Measurements from ENCODE around the gene ARHGAP19.
A peak's percentile ranks its signal among the peaks of the same experiment; 100 is the strongest.

The ARHGAP19 gene, protein sequence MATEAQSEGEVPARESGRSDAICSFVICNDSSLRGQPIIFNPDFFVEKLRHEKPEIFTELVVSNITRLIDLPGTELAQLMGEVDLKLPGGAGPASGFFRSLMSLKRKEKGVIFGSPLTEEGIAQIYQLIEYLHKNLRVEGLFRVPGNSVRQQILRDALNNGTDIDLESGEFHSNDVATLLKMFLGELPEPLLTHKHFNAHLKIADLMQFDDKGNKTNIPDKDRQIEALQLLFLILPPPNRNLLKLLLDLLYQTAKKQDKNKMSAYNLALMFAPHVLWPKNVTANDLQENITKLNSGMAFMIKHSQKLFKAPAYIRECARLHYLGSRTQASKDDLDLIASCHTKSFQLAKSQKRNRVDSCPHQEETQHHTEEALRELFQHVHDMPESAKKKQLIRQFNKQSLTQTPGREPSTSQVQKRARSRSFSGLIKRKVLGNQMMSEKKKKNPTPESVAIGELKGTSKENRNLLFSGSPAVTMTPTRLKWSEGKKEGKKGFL

DNA sequence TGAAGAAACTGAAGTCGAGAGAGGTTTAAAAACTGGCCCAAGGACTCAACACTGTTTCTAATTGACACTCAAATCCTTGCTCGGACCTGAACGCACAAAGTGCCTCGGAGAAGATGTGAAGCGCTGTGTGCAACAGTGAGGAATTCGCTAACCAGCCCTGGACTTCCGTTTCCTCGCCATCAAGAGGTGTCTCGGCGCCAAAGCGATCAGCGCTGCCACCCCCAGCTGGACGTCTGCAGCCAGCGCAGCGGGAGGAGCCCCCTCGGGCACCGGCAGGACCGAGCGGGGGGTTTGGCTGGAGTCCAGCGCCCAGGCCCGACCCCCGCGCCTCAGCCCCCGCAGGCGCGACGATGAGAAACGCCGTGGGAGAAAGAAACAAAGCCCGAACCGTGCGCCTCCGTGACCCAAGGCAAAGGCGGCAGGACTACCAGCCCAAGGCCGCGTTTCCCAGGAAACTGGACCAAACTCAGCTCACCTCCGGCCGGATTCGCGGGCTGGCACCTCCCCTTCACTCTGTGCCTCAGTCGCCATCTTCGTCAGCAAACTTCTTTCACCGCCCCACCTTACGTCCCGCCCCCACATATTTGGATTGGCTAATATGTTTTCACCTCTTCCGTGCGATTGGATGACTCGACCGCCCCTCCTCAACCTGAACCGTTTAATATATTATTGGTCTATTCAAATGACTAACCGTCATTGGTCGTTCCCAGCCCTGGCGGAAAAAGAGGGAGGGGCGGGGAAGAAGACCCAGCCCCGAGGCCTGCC lies at the start of gene ARHGAP19:
ARHGAP19 (minus strand) TSS at position 541 of the 765 bp plus-strand sequence; CDS start at position 531, 10 bp downstream.
- peak; percentile 99 for DNase-seq

DNA sequence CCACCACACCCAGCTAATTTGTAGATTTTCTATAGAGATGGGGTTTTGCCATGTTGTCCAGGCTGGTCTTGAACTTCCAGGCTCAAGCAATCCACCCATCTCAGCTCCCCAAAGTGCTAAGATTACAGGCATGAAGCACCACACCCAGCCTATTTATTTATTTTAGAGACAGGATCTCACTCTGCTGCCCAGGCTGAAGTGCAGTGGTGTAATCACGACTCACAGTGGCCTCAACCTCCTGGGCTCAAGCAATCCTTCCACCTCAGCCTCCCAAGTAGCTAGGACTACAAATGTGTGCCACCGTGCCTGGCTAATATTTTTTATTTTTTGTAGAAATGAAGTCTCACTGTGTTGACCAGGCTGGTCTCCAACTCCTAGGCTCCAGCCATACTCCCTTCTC lies 49.0 kb upstream of the ARHGAP19 start:
- DNase-seq = no peak

DNA sequence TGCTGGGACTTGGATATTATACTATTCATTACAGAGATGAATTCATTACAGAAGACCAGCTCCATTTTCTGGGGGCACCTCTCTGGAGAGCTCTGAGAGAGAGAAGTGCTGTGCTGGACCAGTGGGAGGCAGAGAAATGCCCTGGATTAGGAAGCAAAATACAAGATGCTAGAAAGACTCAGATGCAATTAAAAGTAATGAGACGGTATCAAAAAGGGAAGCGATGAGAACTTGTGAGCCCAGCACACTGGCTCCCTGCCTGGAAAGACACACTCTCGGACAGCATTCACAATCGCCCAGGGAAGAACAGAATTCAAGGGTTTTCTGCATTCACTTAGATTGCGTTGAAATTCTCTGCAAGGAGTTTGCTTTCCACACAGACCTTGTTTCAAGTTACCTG lies 45.6 kb upstream of the ARHGAP19 start:
- no peak for DNase-seq

DNA sequence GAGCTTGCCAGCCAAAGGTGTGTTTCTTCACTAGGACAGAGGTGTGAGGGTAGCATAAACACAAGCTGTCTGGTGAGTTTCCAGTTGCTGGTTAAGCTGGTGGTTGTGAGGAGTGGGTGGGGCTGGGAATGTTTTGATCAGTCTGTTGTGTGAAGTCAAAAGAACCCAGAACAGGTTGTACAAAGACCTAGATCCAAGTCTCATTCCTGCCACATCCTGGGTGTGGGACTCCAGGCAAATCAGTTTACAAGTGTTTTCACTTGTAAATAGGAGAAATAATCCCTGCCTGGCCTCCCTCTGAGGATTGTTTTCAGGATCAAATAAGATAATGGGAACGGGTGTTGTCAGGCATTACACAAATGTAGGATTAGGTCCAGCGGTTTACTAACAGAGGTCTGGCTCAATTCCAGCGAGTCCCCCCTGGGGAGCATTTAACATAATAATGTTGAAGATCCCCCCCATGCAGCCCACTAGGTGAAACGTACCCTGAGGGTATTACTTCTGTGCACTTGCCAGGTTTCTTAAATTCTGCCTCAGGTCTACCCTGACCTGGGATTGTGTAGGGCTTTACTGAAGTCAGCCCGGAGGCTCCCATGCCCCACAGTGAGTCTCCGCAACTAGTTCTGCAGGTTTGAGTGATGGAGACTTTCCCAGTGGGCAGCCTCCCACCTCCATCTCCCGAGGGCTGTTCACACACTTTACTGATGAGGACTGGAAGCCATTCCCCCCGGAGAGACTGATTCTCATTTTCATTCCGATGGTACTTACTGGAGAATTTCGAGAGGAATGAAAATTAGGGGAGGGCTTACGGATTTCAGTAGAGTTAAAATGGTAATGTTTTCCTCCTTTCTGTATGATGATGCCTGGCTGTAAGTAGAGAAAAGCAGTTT lies 44.8 kb upstream of the ARHGAP19 start:
- peak; percentile 87 for DNase-seq

DNA sequence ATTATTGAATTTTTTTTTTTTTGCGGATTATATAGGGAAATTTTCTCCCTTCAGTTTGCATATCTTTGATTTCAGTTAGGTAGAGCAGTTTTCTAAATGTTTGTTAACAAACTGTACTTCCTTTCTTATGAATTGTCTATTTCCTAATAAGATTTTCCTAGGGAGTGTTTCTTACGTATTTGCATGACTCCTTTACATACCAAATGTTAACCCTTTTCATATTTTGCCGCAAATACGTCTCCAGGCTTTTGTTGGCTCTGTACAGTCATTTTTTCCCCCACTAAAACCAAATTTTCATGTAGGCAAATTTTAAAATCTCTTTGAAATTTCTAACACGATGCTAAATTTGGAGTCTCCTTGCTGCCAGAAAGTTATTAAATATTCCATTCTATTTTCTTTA lies 44.0 kb upstream of the ARHGAP19 start:
- no peak for DNase-seq

DNA sequence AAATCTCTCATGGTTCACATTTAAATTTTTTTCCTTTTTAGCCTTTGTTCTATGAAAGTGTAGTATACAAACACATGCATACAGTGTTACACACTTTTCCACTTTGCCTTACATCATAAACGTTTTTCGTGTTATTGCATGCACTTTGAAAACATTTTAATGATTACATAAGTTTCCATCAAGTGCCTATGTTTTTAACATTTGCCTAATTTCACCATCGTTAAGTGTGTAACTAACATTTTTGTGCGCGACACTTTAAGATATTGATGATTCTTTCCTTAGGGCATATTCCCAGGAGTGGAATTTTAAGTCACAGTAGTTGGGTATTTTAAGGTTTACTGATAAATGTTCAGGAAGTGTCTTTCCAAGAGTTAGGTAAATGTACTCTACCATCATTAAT lies 43.6 kb upstream of the ARHGAP19 start:
- no peak for DNase-seq

DNA sequence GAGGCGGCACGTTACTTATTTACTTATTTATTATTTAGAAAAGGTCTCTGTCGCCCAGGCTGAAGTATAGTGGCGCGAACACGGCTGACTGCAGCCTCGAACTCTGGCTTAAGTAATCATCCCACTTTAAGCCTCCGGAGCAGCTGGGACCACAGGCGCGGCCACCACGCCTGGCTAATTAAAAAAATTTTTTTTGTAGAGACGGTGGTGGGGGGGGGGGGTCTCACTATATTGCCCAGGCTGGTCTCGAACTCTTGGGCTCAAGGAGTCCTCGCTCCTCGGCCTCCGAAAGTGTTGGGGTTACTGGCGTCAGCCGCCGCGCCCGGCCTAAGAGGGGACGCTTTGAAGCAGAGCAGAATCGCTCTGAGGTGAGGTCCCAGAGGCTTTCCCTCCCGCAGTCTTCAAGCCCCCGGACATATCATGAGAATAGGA lies 42.8 kb upstream of the ARHGAP19 start:
- DNase-seq = no peak

DNA sequence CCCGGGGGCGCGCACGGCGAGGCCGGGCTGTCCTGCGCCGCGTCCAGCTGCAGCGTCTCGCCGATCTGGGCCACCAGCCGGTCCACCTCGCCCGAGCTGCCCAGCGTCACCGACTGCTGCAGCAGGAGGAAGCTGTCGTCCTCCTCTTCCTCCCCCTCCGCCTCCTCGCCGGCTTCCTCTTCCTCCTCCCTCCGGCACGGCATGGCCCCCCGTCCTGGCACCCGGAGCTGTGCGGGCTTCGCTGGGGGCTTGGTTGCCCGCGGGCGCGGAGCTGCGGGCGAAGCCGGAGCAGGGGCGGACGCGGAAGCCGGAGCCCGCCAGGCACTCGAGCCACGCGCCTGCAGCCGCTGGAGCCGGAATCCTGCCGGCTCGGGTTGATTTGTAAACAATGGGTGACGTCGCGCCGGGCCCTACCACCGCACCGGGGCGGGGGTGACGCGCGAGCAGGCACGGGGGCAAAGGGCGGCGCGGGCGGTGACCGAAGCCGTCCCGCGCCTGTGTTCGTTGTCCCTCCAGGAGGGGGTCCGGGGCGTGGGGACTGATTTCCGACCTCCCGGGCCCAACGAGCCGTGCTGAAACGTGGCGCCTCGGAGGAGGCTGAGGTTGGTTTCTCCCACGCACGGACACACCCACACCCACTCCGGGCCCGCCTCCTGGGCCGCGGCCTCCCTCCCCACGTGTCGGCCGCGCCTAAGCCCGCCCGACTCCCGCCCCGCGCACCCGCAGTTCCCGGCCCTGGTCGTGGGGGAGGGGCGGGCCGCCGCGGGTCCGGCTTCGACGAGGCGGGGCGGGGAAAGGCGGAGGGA lies 42.1 kb upstream of the ARHGAP19 start, which contains the start of gene FRAT2:
FRAT2 (minus strand) TSS at position 360 of the 806 bp plus-strand sequence; CDS start at position 203, 157 bp downstream.
- DNase-seq = peak; percentile 86

DNA sequence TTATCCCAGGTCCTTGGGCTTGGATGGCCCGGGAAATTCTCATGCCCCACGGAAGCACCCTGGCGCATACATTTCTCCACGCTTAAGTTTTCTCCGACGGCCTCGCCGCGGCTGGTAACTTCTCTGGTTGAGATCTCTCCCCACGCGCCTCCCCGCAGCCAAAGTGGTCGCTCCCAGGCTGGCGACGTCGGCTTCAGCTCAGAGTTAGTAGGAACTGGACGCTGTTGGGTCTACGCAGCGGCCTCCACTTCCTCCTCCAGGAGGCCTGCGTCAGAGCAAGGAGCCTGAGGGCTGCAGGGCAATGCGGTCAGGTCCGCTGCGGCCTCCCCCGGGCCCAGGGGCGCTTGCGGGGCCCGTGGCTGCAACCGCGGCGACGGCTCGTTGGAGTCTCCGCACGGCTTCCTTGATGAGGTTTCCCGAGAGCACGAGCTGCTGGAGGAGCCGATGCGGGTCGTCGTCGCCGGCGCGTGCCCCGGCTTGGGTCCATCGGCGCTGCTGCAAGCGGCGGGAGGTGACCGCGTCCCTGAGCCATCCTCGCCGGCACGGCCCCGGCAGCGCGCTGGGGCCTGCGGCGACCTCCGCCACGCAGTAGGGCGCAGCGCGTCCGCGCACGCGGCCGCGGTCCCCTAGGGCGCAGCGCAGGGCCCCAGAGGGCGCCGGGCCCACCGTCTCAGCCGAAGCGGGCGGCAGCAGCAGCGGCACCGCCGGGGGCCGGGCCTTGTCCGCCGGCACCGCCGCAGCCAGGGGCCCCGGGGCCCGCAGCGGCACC lies 41.3 kb upstream of the ARHGAP19 start:
- peak; percentile 60 for DNase-seq

DNA sequence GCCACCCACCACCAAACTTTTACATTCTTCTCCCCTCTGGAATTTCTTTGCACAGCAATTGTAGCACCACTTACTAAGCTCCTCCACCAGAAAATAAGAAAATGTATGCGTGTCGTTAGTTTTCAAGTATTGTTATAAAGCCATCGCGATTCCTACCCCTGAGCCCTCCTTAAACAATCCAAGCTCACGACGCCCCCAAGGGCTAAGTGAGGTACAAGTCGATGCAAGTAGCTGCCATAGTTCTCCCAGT lies 40.8 kb upstream of the ARHGAP19 start:
- peak; percentile 60 for DNase-seq

DNA sequence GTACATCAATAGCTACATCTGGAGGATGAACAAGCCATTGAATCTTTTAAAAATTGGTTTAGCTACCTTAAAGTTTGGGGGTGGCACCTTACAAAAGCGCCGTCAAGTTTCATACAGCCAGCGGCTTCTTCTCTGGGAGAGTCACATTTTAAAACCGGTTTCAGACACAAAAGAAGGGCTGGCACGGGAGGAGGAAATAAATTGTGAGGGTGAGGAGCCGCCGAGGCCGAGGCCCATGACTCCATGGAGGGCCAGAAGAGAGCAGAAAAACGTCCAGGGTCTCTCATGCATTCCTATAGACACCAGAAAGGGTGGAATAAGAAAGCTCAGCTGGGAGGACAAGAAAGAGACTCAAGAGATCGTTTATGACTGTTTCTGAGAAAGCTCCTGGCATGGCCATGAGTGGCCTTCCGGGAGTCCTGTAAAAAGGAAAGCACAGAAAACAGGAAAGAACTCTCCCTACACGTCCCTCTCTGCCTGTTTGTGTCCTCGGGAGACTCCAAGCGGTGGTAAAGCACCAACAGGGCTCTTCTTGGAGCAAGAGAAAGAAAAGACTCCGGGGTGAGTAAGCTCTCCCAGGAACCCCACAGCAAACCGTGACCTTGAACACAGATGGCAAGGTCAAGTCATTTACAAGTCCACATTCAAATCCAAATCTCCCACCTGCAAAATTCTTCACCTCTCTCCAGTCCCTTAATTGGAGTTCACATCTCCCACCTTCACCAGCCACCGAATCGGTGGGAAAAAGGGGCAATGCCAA lies 40.3 kb upstream of the ARHGAP19 start:
- peak; percentile 37 for DNase-seq

DNA sequence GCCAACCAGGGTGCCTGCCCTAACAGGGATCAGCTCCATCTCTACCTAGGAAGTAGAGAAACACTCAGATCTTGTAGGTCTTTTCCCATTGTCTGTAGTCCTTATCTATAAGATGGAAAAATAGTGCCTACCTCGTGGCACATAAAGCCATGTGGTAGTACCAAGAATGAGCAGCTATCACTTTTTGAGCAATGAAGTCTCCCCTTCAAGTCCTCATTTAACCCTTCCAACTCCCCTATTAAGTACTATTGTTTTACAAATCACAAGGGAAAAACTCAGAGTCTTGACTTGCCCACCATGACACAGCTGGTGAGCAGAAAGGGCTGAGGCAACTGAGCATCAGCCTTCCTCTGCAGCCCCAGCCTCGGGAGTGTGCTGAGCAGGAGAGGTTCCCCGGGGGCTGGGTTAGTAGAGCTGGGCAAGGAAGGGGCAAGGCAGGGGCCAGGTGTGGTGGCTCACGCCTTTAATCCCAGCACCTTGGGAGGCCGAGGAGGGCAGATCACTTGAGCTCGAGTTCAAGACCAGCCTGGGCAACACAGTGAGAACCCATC lies 38.8 kb upstream of the ARHGAP19 start:
- no peak for DNase-seq

DNA sequence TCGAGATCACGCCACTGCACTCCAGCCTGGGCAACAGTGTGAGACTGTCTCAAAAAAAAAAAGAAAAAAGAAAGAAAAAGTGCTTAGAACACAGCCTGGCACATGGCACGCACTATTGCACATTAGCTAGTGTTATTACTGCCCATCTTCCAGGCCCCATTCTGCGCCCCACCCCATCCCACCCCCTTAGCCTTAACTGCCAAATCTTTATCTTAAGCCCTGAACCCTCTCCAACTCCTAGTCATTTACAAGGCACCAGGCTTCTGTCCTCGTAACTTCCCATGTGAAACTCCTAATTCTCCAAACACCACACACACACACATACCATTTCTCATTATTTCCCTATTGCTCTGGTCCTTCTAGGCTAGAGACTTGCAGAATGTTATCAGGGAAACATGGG lies 37.3 kb upstream of the ARHGAP19 start:
- no peak for DNase-seq

DNA sequence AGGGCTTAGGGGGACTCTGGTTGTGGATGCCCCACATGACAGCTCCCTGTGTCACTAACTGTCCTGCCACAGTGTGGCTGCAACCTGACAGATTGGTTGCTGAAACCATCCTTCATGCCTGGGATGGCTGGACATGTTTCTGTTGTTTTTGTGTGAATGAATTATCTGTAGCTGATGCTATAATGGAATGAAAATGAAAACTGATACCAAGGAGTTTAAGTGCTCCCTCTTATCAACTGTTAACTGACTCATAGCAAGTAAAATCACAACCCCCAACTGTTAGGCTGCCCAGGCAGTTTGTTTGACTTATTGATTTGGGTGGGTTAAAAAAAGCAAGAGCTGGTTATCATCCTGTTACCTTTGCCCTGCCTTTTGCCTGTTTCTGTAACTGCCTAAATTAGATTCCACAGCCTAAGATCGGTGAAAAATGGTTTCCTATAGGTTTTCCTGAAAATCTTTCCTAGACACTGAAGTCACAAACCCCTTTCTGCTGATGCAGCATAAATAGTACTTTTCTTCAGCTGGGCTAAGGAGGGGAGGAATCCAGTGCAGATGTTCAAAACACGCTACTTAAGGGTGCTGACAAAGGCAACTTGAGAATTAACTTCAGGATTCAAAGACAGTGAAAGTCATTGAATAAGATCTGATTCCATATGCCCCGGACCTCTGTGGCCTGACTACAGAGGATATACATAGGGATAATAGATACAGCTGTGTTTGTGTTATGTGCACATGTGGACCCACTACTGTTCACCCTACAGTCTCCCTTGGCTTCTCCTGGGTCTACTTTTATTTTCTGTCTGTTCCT lies 36.4 kb upstream of the ARHGAP19 start:
- DNase-seq = no peak

DNA sequence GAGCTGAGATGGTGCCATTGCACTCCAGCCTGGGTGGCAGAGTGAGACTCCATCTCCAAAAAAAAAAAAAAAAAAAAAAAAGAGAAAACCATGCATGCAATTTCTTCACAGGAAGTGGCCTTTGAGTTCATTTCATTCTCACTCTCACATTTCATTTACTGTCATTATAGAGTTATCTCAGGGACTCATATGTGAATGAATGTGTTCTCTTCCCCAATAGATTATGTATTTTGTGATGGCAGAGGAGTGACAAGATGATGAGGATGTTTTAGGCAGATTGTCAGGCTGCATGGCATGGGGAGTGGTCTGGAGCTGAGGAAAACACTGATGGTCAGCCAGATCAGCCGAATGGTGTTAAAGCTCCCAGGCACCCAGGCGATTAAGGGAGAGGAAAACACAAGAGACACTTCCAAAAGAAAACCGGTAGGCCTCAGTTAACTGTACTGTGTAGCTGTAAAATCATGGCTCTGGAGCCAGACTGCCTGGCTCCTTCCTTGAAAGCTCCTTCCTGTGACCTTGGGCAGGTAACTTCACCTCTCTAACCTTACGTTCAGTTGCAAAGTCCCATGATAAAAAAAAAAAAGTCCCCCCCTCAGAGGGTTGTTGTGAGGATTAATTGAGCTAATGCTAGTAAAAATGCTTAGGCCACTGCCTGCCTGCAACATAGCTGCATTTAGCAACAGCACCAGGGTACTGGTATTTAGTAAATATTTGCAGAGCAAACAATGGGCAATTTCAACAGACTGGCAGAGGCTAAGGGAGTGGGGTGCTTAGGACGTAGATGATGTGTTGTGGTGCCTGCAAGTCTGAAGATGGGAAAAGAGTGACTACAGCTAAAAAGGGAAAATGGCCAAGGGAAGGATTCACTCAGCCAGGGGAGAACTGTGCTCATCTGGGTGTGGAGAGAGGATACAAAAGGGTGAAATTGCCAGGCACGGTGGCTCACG lies 35.2 kb upstream of the ARHGAP19 start:
- DNase-seq = no peak

DNA sequence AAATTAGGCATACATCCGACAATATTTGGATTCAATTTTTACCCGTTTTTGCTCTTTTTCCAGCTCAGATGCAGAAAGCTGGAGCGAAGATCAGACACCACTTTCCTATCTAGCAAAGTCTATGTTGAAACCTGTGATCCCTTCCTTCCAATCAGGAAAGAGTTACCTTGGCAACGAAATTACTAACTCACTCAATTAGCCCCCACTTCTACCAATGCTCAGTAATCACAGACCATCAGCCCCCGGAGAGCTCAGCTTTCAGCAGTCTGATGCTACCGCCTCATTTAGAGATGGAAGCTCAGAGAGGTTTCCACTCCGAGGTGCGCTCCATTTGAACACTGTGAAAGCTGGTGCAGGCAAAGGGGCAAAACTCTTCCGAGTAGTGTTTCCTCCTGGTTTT lies 33.3 kb upstream of the ARHGAP19 start:
- DNase-seq = peak; percentile 14

DNA sequence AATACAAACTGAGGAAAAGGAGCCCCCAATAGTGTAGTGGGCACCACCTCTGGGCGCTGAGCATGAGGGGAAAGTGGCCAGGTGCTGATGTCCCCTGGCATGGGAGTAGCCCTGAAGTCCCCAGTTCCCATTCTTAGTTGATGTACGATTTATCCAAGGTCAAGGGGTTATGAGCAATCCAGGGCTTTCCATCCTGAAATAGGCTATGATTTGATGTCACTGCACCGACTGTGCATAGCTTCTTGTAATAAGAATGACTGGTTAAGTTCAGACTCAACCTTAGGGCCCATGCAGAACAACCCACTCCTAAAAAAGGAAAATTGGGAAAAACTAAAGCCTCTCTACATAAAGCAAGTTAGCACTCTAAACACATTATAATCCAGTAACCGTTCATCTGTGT lies 31.1 kb upstream of the ARHGAP19 start:
- DNase-seq = no peak

DNA sequence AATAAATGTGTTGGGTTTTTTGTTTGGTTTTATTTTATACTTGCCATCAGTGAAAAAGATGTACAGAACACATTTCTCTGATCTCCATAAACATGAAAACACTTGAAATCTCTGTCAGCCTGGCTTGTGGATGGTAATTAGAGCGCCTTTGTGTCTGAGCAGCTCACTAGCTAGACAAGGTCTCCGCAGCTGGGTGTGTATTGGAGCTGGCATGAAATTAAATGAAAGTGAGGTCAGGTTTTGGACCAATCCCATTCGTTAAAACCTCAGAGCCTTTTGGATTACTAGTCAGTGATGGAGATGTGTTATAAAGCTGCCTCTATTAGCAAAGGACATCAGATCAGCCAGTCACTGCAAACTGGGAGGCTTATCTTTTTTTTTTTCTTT lies 29.4 kb upstream of the ARHGAP19 start:
- peak; percentile 24 for DNase-seq
